HG02943 (cell line): ENCODE measurements around the gene MAMLD1.
"Not testable (repeated sequence)": the region's sequence is repeated elsewhere in the genome, so short reads cannot be mapped to it uniquely, and the experiment has no call there.

Source experiments
- ATAC-seq: cut with Tn5 transposase; IDR thresholded peaks from one replicate; pipeline ENCODE4 v1.9.1; 2021; ENCODE audit warnings: mild to moderate bottlenecking, low read depth, moderate library complexity; ENCODE audit not compliant: unreplicated experiment

Gene MAMLD1

GRCh38 chrX:150362599-150363481 lies at the start of gene MAMLD1:
TSS of gene MAMLD1 (plus strand) at chrX:150363317. CDS start at chrX:150445517, 82,200 bp downstream.
- ATAC-seq, result no peak

- ATAC-seq, result no peak
Observed at GRCh38 chrX:150313514-150313913, 49.6 kb upstream of the MAMLD1 start.

- ATAC-seq, result no peak
Observed at GRCh38 chrX:150314186-150314585, 48.9 kb upstream of the MAMLD1 start.

DNA sequence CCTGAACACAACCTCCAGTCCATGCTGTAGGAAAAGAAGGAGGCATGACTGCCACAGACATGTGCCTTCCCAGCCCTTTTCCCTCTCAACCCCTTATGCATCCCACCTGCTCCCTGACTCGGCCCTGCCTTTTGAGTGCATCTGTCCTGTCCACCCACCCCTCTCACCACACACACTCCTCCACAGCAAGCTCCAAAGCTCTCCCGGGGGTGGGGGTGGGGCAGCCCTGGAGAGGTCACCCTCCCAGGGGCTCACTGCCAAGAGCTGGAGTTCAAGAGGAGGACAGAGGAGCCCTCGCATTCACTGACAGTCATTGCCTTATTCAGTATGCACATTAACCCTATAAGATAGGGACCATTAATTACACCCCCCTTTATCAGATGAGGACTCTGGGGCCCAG lies 46.6 kb upstream of the MAMLD1 start:
- no peak for ATAC-seq

DNA sequence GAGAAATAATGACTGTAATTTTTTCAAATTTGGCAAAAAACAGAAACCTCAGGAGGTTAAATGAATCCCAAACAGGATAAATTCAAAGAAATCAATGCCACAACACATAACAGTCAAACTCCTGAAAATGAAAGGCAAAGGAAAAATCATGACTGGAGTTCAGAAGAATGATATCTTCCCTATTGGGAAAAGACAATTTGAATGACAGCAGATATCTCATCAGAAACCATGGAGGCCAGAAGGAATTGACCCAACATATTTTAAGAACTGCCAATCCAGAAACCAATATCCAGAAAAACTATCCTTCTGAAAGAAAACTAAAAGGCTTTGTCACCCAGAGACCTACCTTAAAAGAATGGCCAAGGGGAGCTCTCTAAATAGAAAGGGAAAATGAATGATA lies 40.1 kb upstream of the MAMLD1 start:
- ATAC-seq, result no peak

DNA sequence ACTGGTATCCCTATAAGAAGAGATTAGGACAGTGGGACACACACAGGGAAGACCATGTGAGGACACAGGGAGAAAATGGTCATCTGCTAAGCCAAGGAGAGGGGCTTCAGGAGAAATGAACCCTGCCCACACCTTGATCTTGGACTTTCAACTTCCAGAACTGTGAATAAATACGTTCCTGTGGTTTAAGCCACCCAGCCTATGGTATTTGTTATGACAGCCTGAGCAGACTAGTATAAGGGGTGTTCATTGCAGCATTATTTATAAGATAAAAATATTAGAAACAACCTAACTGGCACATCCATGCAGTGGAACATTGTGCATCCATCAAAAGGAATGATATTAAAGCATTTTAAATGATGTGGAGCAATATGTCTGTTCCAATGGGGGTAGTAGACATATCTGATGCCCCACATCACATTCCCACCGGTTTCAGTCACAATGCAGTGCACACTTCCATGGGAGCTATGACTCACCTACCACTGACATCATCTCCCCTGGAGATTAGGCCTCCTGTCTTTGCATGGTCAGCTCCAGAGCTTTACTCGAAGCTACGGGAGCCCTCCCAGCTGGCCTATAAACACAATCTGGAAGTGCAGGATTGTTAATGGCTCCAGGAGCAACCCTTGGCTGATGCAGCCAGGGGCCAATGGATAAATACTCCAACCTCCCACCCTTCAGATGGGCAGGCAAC lies 38.9 kb upstream of the MAMLD1 start:
- no peak for ATAC-seq

- no peak for ATAC-seq
Observed at GRCh38 chrX:150324919-150325318, 38.2 kb upstream of the MAMLD1 start.

GRCh38 chrX:150326541-150327247 lies 36.4 kb upstream of the MAMLD1 start:
- no peak for ATAC-seq

DNA sequence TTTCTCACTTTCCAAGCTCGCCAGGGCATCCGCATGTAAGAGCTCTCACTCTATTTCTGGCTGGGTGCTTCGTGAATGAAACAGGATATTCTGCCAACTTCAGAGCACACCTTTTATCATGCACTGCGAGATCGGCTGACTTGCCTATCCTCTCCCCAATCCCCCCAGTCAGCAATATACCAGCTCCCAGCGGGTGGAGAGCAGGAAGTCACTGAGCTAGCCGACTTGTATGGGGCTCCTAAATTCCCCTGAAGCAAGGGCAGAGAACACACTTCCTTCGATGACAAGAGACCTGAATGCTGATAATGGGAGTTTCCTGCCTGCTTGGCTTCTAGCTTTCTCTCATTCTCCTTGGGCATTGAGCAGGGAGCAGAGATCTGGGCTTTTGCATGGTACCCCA lies 33.8 kb upstream of the MAMLD1 start:
- ATAC-seq, result no peak

DNA sequence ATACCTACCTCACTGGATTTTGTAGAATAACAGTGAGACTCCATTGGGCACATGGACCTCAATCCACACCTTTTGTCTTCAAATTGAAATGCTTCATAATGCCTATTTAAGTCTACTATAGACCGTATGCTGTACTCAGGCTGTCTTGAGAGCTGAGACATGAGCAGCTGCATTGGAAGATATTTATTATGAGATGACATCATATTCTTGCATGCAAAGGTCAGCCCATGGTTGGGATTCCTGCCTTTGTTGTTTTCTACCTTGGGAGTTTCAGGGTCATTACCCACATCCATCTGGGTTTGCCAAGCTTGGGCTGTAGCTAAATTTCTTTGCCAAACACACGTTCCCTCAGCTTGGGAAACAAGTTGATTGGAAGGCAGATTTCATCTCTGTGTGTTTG lies 33.2 kb upstream of the MAMLD1 start:
- ATAC-seq, result no peak

DNA sequence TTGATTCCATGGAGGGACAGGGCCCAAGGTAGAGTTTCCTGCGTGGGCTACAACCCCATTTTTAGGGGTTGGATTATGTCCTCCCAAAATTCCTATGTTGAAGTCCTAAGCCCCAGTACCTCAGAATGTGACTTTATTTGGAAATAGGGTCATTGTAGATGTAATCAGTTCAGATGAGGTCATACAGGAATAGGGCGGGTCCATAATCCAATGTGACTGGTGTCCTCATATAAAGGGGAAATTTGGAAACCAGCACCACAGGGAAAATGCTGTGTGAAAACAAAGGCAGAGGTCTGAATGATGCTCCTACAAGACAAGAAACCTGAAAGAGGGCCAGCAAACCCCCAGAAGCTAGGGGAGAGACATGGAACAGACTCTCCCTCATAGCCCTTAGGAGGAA lies 31.1 kb upstream of the MAMLD1 start:
- no peak for ATAC-seq

GRCh38 chrX:150334100-150334499 lies 29.0 kb upstream of the MAMLD1 start:
- ATAC-seq, result no peak

DNA sequence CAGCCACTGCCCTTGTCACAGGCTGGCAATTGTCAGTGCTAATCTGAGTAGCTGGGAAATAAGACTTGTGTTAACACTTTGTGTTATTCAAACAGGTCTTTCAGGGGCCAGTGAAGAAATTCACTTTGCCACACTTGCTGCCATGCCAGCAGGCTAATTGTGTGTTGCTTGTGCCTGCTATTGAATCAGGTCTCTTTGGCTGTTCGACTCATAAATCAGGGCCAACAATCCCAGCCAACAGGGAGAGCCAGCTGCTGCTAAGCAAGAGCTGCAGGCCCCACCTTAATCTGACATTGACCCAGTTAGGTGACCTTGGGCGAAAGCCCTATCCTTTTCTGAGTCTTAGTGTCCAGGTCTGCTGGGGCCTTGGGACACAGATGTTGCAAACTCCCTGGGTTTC lies 28.1 kb upstream of the MAMLD1 start:
- no peak for ATAC-seq

DNA sequence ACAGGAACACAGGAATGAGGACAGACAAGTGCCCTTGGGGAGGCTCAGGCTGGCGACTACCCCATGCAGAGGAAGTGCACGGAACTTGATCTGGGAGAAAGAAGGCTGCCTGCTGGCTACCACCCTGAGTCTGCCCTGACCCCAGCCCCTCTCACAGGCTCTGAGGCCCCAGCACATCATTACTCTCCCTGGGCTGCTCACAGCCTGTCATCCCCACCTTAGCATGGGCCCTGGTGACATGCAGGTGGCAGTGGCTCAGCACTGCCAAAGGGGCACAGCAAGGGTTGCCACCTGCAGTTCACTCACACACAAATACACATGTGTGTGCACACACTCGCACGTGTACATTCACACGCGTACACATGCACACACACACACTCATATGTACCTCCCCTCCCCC lies 26.1 kb upstream of the MAMLD1 start:
- ATAC-seq, result no peak

DNA sequence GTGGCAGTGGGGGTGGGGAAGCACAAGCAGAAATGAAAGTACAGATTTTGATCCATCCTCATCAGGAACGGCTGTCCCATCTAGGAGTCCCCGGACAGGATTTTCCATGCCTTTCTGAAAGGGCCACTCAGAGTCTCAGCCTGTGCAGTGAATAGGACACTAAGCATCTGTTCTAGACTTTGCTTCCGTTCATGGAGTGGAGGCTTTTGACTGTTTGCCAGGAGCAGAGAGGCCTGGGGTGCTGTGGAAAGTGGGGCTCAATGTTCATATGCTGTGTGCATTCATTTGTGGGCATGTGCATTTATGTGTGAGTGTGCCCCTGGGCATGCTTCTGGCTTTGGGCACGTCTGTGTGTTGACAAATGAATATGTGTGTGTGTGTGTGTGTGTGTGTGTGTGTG lies 25.6 kb upstream of the MAMLD1 start:
- ATAC-seq, result no peak

DNA sequence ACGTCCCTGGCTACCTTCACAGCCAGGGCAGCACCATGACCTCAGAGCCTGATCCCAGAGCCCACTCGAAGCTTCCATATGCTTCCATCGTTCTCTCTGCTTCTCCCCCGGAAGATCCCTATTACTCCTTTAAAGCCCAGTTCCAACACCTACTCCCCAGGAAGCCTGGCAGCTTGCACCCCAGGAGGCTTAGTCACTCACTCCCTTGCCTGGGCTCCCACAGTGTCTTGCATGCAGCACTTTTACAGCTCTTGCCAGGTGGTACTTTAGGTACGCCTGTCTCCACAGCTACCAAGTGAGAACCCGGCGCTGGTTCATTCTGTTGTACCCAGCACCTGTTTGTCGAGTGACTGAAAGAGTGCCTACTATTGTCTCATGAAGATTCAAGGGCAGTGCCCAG lies 24.5 kb upstream of the MAMLD1 start:
- no peak for ATAC-seq

DNA sequence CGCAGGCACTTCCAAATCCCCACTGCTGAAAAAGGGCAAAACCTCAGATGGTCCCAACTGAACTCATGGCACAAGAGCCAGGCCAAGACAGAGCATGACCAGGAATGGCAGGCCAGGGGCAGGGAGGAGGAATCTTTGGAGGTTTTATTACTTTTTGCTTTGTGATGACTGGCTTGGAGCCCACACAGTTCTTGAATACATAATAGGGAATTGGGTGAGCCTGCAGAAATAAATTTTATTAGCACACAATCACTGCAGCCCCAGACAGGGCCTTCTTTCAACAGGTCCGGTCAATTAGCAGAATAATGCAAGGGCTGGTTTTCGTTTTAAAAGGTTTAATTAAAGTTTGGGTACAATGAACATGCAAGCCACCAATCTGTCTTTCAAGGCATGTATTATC lies 23.4 kb upstream of the MAMLD1 start:
- ATAC-seq, result no peak

GRCh38 chrX:150340326-150340725 lies 22.8 kb upstream of the MAMLD1 start:
- not testable (repeated sequence) for ATAC-seq

- no peak for ATAC-seq
Observed at GRCh38 chrX:150347471-150347870, 15.6 kb upstream of the MAMLD1 start.

DNA sequence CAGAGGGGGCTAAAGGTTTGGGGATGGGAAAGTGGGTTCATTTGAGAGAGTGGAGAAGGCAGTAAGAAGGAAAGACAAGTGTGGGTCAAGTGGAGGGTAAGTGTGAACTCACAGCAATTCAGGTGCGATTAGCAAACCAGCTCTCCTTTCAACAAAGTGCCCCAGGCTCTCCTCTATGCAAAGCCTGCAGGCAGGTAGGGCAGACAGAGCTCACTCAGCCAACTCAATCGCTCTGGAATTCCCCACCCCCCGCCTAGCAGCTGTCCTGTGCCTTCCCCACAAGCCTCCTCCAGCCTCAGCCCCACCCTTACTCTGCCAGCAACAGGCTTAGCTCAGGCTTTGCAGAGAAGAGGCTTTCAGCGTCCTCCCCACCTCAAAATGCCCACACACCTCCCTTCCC lies 14.8 kb upstream of the MAMLD1 start:
- no peak for ATAC-seq

DNA sequence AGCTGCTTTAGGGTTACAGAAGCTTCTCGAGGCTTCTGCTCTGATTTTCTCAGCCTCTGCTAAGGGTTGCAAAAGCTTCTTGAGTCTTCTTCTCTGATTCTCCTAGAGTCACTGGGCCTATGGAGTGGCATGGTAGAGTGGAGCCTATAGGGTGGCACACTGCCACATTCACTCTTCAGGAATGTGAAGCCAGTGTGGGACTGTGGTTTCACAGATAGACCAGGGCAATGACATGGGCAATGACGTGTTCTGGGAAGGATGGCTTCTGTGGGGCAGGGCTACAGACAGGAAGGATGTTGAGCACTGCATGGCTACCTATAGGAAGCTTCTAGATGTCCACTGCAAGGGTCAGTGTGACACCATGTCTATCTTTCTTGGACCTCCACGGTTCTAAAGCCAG lies 11.0 kb upstream of the MAMLD1 start:
- no peak for ATAC-seq
